Tibial artery (tissue), 4 donors: Measurements from ENCODE around the gene DCAF10.
A peak's percentile ranks its signal among the peaks of the same experiment; 100 is the strongest.
"Not testable (repeated sequence)": the region's sequence is repeated elsewhere in the genome, so short reads cannot be mapped to it uniquely, and the experiment has no call there.

Source experiments
- DNase-seq, 2 donors: peaks; one replicate each; pipeline ENCODE4 v3.0.0-alpha.2; 2019
- H3K27ac ChIP-seq, 2 donors: fragments of 200-600 bp; sonication (generic) in 1 of 2; 1 replicate in 1 of 2; 2 replicates in 1 of 2; pipeline ENCODE4 v1.5.1; 2018 to 2019; ENCODE audit warnings: mild to moderate bottlenecking in 1 of 2
- H3K27me3 ChIP-seq, 2 donors: fragments of 200-600 bp; sonication (generic) in 1 of 2; one replicate each; pipeline versions ENCODE4 v1.5.1 to v1.6.0; 2016 to 2019
- H3K36me3 ChIP-seq, 3 donors: fragments of 200-600 bp; sonication (generic) in 2 of 3; one replicate each; pipeline ENCODE4 v1.5.1; 2016 to 2019; ENCODE audit warnings: mild to moderate bottlenecking in 2 of 3
- H3K4me1 ChIP-seq, 4 donors: fragments of 200-600 bp; sonication (generic) in 2 of 4; 1 replicate in 3 of 4; 2 replicates in 1 of 4; pipeline ENCODE4 v1.5.1; 2016 to 2019
- H3K4me3 ChIP-seq, 2 donors: fragments of 200-600 bp; sonication (generic) in 1 of 2; 1 replicate in 1 of 2; 2 replicates in 1 of 2; pipeline ENCODE4 v1.5.1; 2018 to 2019; ENCODE audit warnings: mild to moderate bottlenecking in 2 of 2
- H3K9me3 ChIP-seq, 3 donors: fragments of 200-600 bp; sonication (generic) in 1 of 3; one replicate each; pipeline ENCODE4 v1.5.1; 2016 to 2019
- intact Hi-C: fragments of 100-400 bp; cut with DNase I; formaldehyde crosslinking; loops from one replicate; pipeline ENCODE4 v1.15.0; 2023; ENCODE audit warnings: low total_unique reads
- TF ChIP-seq, protein P1 (sequence below), 2 experiments: fragments of 200-600 bp in 1 of 2; fragments of 450-650 bp in 1 of 2; IDR thresholded peaks; one replicate each; pipeline ENCODE4 v1.5.1; 2017 to 2019; ENCODE audit warnings: antibody characterized with exemption in 2 of 2, mild to moderate bottlenecking in 1 of 2, moderate library complexity in 1 of 2

Gene DCAF10

DNA sequence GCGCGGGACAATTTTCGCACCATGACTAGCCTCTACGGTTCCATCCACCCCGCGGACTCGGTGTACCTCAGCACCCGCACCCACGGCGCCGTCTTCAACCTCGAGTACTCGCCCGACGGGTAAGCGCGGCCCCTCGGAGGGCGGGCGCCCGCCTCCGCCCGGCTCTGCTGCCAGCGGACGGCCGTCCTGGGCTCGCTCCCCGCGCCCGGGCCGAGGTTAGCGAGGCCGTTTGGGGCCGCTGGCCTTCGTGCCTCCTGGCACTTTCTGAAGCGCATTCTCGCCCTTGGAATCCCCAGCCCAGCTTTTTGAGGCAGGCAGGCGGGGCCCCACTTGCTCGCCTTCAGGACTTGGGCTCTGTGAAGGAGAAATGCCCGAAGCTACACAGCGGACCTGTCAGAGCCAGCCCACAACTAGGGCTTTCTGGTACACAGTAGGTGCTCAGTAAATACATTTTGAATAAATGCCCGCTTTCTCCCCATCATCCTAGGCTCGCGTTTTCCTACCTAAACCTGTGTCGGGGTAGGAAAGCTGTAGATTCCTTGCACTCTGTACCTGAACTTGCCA lies 772 bp downstream of the DCAF10 start:
- intact Hi-C loops, result loop anchor here (5.0 kb wide), 3 partner anchors 49 to 314 kb away; partner anchors contain the start of genes POLR1E, TOMM5 and TRMT10B
- Histone ChIP-seq H3K27me3 (no peaks in the 10 kb centered on the region), H3K4me1 (peaks cover 0 to 41% (median 28%) of the 10 kb centered on the region in 4 donors), H3K9me3 (no peaks in the 10 kb centered on the region), H3K27ac (peak overlapping the region; percentile 87 to 90), H3K36me3 (no peaks in the 10 kb centered on the region), H3K4me3 (peak overlapping the region; percentile 72 to 87)
- DNase-seq, result peak in 1 of 2 donors; percentile 22
- TF ChIP-seq, protein P1, sequence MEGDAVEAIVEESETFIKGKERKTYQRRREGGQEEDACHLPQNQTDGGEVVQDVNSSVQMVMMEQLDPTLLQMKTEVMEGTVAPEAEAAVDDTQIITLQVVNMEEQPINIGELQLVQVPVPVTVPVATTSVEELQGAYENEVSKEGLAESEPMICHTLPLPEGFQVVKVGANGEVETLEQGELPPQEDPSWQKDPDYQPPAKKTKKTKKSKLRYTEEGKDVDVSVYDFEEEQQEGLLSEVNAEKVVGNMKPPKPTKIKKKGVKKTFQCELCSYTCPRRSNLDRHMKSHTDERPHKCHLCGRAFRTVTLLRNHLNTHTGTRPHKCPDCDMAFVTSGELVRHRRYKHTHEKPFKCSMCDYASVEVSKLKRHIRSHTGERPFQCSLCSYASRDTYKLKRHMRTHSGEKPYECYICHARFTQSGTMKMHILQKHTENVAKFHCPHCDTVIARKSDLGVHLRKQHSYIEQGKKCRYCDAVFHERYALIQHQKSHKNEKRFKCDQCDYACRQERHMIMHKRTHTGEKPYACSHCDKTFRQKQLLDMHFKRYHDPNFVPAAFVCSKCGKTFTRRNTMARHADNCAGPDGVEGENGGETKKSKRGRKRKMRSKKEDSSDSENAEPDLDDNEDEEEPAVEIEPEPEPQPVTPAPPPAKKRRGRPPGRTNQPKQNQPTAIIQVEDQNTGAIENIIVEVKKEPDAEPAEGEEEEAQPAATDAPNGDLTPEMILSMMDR (IDR thresholded peaks at IDR 0.05), result no peak

DNA sequence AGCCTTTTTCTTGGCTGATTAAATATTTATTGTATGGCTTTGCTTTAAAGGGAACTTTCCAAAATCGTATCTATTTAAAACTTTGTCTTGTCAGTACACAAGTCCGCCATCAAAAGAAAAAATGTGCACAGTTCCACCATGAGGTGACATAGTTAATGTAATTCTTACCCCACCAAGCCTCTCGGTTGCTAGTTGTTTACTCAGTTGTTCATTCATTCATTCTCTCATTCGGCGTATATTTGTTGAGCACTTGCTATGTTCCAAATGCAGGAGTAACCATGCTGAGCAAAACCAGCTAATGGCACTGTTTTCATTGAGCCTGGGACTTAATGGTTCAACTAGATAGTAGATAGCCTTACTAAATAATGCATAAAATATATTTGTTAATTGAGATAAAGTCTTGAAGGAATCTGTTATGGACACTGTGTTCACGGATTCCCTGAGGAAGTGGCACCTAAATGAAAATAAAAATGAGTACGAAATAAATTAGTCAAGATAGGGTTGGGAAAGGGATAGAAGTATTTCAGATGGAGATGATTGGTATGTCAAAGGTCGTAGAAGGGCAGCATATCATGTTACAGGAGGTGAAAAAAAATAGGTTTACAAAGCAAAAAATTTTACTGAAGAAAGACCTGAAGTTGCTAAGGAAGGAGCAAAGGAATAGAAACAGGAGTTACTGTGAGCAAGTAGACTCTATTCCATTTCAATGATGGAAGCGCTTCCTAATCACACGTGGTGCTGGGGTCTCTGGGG lies 1.5 kb downstream of the DCAF10 start:
- H3K9me3 ChIP-seq, result no peaks in the 10 kb centered on the region
- H3K27me3 ChIP-seq, result no peaks in the 10 kb centered on the region
- intact Hi-C loops, result loop anchor here (5.0 kb wide), 3 partner anchors 50 to 315 kb away; partner anchors contain the start of genes POLR1E, TOMM5 and TRMT10B
- H3K27ac ChIP-seq, result peak overlapping the region in 1 of 2 donors; percentile 87
- no peak for DNase-seq
- H3K4me3 ChIP-seq, result peak overlapping the region; percentile 72 to 87
- no peaks in the 10 kb centered on the region for H3K36me3 ChIP-seq
- peaks cover 0 to 43% (median 28%) of the 10 kb centered on the region in 4 donors for H3K4me1 ChIP-seq
- TF ChIP-seq, protein P1 (IDR thresholded peaks at IDR 0.05), result no peak

DNA sequence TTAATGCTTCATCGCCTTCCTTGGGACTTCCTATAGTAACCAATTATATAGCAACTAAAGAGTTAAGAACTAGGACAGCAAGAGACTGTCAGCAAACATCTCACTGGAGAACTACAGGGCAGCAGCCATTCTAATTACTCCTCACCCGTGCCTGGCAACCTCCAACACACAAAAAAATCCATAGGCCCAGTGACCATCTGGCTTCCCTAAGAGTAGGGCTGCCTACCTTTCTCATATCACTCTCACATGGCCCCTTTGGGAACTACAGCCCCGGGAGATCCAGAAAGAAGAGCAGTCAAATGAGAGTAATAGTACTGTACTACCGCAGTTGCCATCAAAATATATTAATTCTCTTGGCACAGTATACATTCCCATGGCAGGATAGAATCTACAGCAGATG lies 5.7 kb downstream of the DCAF10 start:
- intact Hi-C loops, result no loop called here
- Histone ChIP-seq H3K36me3 (no peaks in the 10 kb centered on the region), H3K4me3 (no peak overlapping the region), H3K9me3 (no peaks in the 10 kb centered on the region), H3K4me1 (peaks cover 0 to 35% (median 23%) of the 10 kb centered on the region in 4 donors), H3K27ac (no peak overlapping the region), H3K27me3 (no peaks in the 10 kb centered on the region)
- no peak for DNase-seq
- TF ChIP-seq, protein P1 (IDR thresholded peaks at IDR 0.05), result no peak

DNA sequence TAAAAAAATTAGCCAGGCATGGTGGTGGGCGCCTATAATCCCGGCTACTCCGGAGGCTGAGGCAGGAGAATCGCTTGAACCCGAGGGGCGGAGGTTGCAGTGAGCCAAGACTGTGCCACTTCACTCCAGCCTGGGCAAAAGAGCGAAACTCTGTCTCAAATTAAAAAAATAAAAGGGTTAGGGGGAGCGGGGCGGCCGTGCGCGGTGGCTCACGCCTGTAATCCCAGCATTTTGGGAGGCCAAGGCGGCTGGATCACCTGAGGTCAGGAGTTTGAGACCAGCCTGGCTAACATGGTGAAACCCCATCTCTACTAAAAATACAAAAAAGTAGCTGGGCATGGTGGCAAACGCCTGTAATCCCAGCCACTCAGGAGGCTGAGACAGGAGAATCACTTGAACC lies 9.1 kb downstream of the DCAF10 start:
- H3K27me3 ChIP-seq, H3K27ac ChIP-seq, H3K4me3 ChIP-seq, H3K4me1 ChIP-seq, H3K36me3 ChIP-seq, intact Hi-C loops, H3K9me3 ChIP-seq, DNase-seq: not testable (repeated sequence)

DNA sequence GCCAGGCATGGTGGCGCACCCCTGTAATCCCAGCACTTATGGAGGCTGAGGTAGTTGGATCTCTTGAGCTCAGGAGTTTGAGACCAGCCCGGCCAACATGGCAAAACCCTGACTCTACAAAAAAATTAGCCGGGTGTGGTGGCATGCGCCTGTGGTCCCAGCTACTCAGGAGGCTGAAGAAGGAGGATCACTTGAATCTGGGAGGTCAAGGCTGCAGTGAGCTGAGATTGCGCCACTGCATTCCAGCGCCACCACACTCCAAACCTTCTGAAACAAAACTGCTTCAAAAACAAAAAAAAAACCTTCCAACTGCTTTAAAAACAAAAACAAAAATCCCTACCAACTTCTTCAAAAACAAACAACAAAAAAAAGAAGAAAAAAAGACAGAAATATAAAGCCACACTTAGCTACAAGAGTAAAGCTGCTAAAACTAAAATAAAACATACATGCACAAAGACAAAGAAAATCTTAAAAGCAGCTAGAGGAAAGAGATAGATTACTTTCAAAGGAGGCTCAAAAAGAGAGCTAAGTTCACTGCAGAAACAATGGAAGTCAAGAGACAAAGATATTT lies 11.4 kb downstream of the DCAF10 start:
- H3K9me3 ChIP-seq, result no peaks in the 10 kb centered on the region
- no peak overlapping the region for H3K4me3 ChIP-seq
- intact Hi-C loops, result no loop called here
- no peaks in the 10 kb centered on the region for H3K36me3 ChIP-seq
- H3K4me1 ChIP-seq, result no peaks in the 10 kb centered on the region
- TF ChIP-seq, protein P1 (IDR thresholded peaks at IDR 0.05), result no peak
- H3K27ac ChIP-seq, result no peak overlapping the region
- DNase-seq, result no peak
- H3K27me3 ChIP-seq, result no peaks in the 10 kb centered on the region
